Natural killer cell (primary cell): ENCODE results near the gene FKBP1A. TPM values are rescaled to one million over a fixed set of nuclear protein-coding genes. Genes with fewer than 3 reads are reported as not detected.

Experiments
- ATAC-seq, 3 donors: fragments of 150-1000 bp in 2 of 3; fragments of 200-7000 bp in 1 of 3; cut with Tn5 transposase; 1 replicate in 1 of 3; 2 replicates in 2 of 3; pipeline ENCODE4 v1.10.0; 2021; ENCODE audit warnings: mild to moderate bottlenecking in 2 of 3, moderate library complexity in 2 of 3
- DNase-seq, 2 donors: peaks; one replicate each; pipeline versions ENCODE4 v3.0.0 to v3.0.0-alpha.2; 2013 to 2021; ENCODE audit warnings: mixed read lengths in 1 of 2
- H3K27ac ChIP-seq: one replicate; pipeline ENCODE4 v1.5.1; 2013; ENCODE audit warnings: mild to moderate bottlenecking, low read length
- H3K27me3 ChIP-seq: one replicate; pipeline ENCODE4 v1.6.1; 2013; ENCODE audit warnings: low read length; ENCODE audit not compliant: control insufficient read depth, insufficient read depth
- H3K36me3 ChIP-seq: one replicate; pipeline ENCODE4 v1.6.1; 2013; ENCODE audit warnings: low read length; ENCODE audit not compliant: control insufficient read depth, insufficient read depth
- H3K4me1 ChIP-seq: one replicate; pipeline ENCODE4 v1.6.1; 2013; ENCODE audit warnings: low read length; ENCODE audit not compliant: control insufficient read depth, insufficient read depth
- H3K4me3 ChIP-seq: one replicate; pipeline ENCODE4 v1.5.1; 2013; ENCODE audit warnings: low read length
- H3K9me3 ChIP-seq: one replicate; pipeline ENCODE4 v1.6.1; 2013; ENCODE audit warnings: low read length; ENCODE audit not compliant: control insufficient read depth, insufficient read depth
- H3K27ac Mint-ChIP-seq, 2 donors: one replicate each; pipeline ENCODE4 v1.8.0; 2022; ENCODE audit warnings: mild to moderate bottlenecking in 2 of 2, mixed read lengths in 2 of 2, moderate library complexity in 1 of 2
- H3K27me3 Mint-ChIP-seq, 2 donors: one replicate each; pipeline ENCODE4 v1.8.0; 2022; ENCODE audit warnings: low read depth in 2 of 2, mixed read lengths in 2 of 2
- H3K36me3 Mint-ChIP-seq: one replicate; pipeline ENCODE4 v1.8.0; 2022; ENCODE audit warnings: mixed read lengths
- H3K4me1 Mint-ChIP-seq, 2 donors: one replicate each; pipeline ENCODE4 v1.8.0; 2022; ENCODE audit warnings: mixed read lengths in 2 of 2
- H3K4me3 Mint-ChIP-seq: one replicate; pipeline ENCODE4 v1.8.0; 2022; ENCODE audit warnings: mild to moderate bottlenecking, moderate library complexity, mixed read lengths
- H3K9me3 Mint-ChIP-seq, 2 donors: one replicate each; pipeline ENCODE4 v1.8.0; 2022; ENCODE audit warnings: mixed read lengths in 2 of 2
- CTCF ChIP-seq: fragments of 200-600 bp; IDR thresholded peaks from one replicate; pipeline ENCODE4 v1.8.0; 2022; ENCODE audit warnings: antibody characterized with exemption
- WGBS: methylation state at CpG from one replicate; pipeline ENCODE4 v1.1.7; 2013; ENCODE audit warnings: missing lambda C conversion rate; ENCODE audit not compliant: insufficient coverage; 5-methylcytosine and 5-hydroxymethylcytosine counted together
- intact Hi-C: fragments of 100-400 bp; cut with micrococcal nuclease; formaldehyde crosslinking; loops from one replicate; pipeline ENCODE4 v1.14.2; 2022
- total RNA-seq, 4 donors: library from RNA; stranded (reverse); fragments of 120-200 nt in 1 of 4; gene quantifications; one replicate each; pipeline versions ENCODE4 v1.2.3 to v1.2.4, GENCODE V29; 2013 to 2022

The FKBP1A gene
- total RNA-seq, 3 donors from 2014 or later (not counting 1 experiment from before 2014, with no cell fraction given), result 74.6 to 76.4 (median 75.4) TPM

- no peaks in the 10 kb centered on the region for H3K27me3 ChIP-seq
- 83% methylated on average over 5 of the region's 5 CpGs for WGBS
- DNase-seq, result no peak
- Mint-ChIP-seq H3K27ac (no peak overlapping the region), H3K4me3 (no peak overlapping the region), H3K4me1 (peaks cover 18 to 32% of the 10 kb centered on the region in 2 donors), H3K27me3 (no peaks in the 10 kb centered on the region), H3K9me3 (no peaks in the 10 kb centered on the region), H3K36me3 (no peaks in the 10 kb centered on the region)
- no peak for TF ChIP-seq CTCF
- no peak for ATAC-seq
- intact Hi-C loops, result no loop called here
- no peaks in the 10 kb centered on the region for H3K36me3 ChIP-seq
- H3K9me3 ChIP-seq, result no peaks in the 10 kb centered on the region
- H3K27ac ChIP-seq, result no peak overlapping the region
- no peak overlapping the region for H3K4me3 ChIP-seq
- H3K4me1 ChIP-seq, result peaks cover 5% of the 10 kb centered on the region
Measured at GRCh38 chr20:1341561-1342265, 51.1 kb downstream of the FKBP1A start.

GRCh38 chr20:1338801-1339200, 54.1 kb downstream of the FKBP1A start:
- peaks cover 17 to 24% of the 10 kb centered on the region in 2 donors for H3K4me1 Mint-ChIP-seq
- DNase-seq (no peak), ATAC-seq (no peak)
- H3K36me3 ChIP-seq, result no peaks in the 10 kb centered on the region
- no peaks in the 10 kb centered on the region for H3K9me3 ChIP-seq
- H3K27me3 Mint-ChIP-seq, result no peaks in the 10 kb centered on the region
- intact Hi-C loops, result no loop called here
- H3K4me3 ChIP-seq, result no peak overlapping the region
- no peak overlapping the region for H3K27ac ChIP-seq
- WGBS, result 94% methylated on average over 4 of the region's 4 CpGs
- H3K4me1 ChIP-seq, result peaks cover 6% of the 10 kb centered on the region
- H3K27me3 ChIP-seq, result no peaks in the 10 kb centered on the region
- no peaks in the 10 kb centered on the region for H3K36me3 Mint-ChIP-seq
- no peak overlapping the region for H3K4me3 Mint-ChIP-seq
- no peak overlapping the region for H3K27ac Mint-ChIP-seq
- no peak for TF ChIP-seq CTCF
- H3K9me3 Mint-ChIP-seq, result no peaks in the 10 kb centered on the region

- intact Hi-C loops, result no loop called here
- no peaks in the 10 kb centered on the region for H3K9me3 ChIP-seq
- H3K4me1 ChIP-seq, result peaks cover 6% of the 10 kb centered on the region
- H3K27ac ChIP-seq, result no peak overlapping the region
- DNase-seq, result no peak
- Mint-ChIP-seq H3K36me3 (no peaks in the 10 kb centered on the region), H3K9me3 (no peaks in the 10 kb centered on the region), H3K4me3 (no peak overlapping the region), H3K27me3 (no peaks in the 10 kb centered on the region), H3K27ac (no peak overlapping the region), H3K4me1 (peaks cover 17 to 24% of the 10 kb centered on the region in 2 donors)
- ATAC-seq, result no peak
- H3K36me3 ChIP-seq, result no peaks in the 10 kb centered on the region
- no peak overlapping the region for H3K4me3 ChIP-seq
- TF ChIP-seq CTCF, result no peak
- 97% methylated on average over 5 of the region's 5 CpGs for WGBS
- no peaks in the 10 kb centered on the region for H3K27me3 ChIP-seq
Measured at GRCh38 chr20:1338096-1338495, 54.8 kb downstream of the FKBP1A start.

GRCh38 chr20:1337441-1337840, 55.4 kb downstream of the FKBP1A start:
- WGBS, result 89% methylated on average over 5 of the region's 5 CpGs

More at GRCh38 chr20:1337441-1337840, 55.4 kb downstream of the FKBP1A start:
- H3K4me3 Mint-ChIP-seq, result no peak overlapping the region
- H3K9me3 Mint-ChIP-seq, result no peaks in the 10 kb centered on the region
- intact Hi-C loops, result no loop called here
- no peak for TF ChIP-seq CTCF
- Histone ChIP-seq H3K4me3 (no peak overlapping the region), H3K27ac (no peak overlapping the region), H3K9me3 (no peaks in the 10 kb centered on the region), H3K27me3 (no peaks in the 10 kb centered on the region), H3K4me1 (peaks cover 6% of the 10 kb centered on the region), H3K36me3 (peaks cover 4% of the 10 kb centered on the region)
- DNase-seq (no peak), ATAC-seq (no peak)
- no peaks in the 10 kb centered on the region for H3K27me3 Mint-ChIP-seq
- peaks cover 17 to 23% of the 10 kb centered on the region in 2 donors for H3K4me1 Mint-ChIP-seq
- H3K36me3 Mint-ChIP-seq, result no peaks in the 10 kb centered on the region
- no peak overlapping the region for H3K27ac Mint-ChIP-seq
